Stimulated activated naive CD8-positive, alpha-beta T cell treated with anti-CD3 and anti-CD28 coated beads, Interleukin-15, Interleukin-2, amounts not matched to agents 100 ng/mL and 50 ng/mL, for 24 hours (primary cell): Measurements from ENCODE around the gene IGSF11.

Experiments used
- H3K27ac Mint-ChIP-seq: one replicate; pipeline ENCODE4 v1.8.0; 2021; ENCODE audit warnings: mild to moderate bottlenecking, mixed read lengths
- H3K27me3 Mint-ChIP-seq: one replicate; pipeline ENCODE4 v1.8.0; 2021; ENCODE audit warnings: mixed read lengths
- H3K36me3 Mint-ChIP-seq: one replicate; pipeline ENCODE4 v1.8.0; 2021; ENCODE audit warnings: low read depth, mixed read lengths
- H3K4me1 Mint-ChIP-seq: one replicate; pipeline ENCODE4 v1.8.0; 2021; ENCODE audit warnings: low read depth, mixed read lengths
- H3K4me3 Mint-ChIP-seq: one replicate; pipeline ENCODE4 v1.8.0; 2021; ENCODE audit warnings: mild to moderate bottlenecking, mixed read lengths
- H3K9me3 Mint-ChIP-seq: one replicate; pipeline ENCODE4 v1.8.0; 2021; ENCODE audit warnings: mixed read lengths

The IGSF11 gene

DNA sequence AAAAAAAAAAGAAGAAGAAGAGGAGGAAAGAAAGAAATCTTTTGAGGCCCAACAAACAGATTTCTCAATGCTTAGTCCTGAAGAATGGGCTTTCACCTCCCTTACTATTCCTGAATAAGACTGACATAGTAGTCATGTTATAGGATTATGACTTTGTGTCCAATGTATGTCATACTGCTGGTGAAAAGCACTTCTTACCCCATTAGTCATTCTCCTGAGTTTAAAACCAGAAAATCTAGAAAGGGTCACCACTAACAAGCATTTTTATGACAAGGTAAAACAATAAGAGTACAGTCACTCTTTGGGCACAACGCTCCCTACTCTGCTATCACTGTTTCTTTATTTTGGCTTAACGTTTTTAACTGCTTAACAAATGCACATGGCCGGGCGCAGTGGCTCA, 88.2 kb downstream of the IGSF11 start:
- H3K9me3 Mint-ChIP-seq = no peaks in the 10 kb centered on the region
- no peak overlapping the region for H3K4me3 Mint-ChIP-seq
- H3K27me3 Mint-ChIP-seq = no peaks in the 10 kb centered on the region
- H3K27ac Mint-ChIP-seq = no peak overlapping the region
- H3K4me1 Mint-ChIP-seq = peaks cover 38% of the 10 kb centered on the region
- no peaks in the 10 kb centered on the region for H3K36me3 Mint-ChIP-seq

DNA sequence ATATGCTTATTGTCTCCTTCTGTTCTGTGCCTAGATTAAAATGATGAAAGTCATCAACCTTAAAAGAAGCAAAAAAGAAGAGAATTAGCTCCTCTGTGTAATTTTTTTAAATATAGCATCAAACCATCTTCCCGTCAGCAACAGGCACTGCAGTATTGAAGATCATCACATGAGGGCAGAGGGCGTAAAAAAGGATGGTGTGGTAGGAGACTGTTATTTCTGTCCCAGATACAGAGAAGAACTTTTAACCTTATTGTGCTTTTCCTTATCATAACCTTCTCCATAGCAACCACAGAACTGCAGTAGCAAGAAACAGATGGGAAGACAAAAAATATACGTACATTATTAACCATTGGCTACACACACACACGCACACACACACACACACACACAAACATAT, 88.8 kb downstream of the IGSF11 start:
- Mint-ChIP-seq H3K9me3 (no peaks in the 10 kb centered on the region), H3K36me3 (no peaks in the 10 kb centered on the region), H3K4me3 (no peak overlapping the region), H3K4me1 (peaks cover 35% of the 10 kb centered on the region), H3K27me3 (no peaks in the 10 kb centered on the region), H3K27ac (no peak overlapping the region)

DNA sequence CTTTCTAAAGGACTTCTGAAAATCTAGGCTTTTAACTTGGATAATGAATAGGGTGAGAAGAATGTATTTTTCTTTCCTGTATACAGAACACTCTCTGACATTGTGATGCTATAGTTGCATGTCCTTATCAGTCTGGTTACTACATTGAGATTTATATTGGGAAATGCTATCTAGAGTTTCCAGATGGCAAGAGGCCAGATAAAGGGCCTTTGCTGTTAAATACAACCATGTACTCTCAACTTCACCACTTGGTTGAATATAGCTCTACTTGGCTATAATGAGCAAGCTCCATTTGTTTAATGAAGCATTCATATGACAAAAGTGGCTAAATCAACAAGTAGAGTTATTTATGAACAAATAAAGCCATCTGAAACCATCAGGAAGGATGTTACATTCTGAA, 91.0 kb downstream of the IGSF11 start:
- Mint-ChIP-seq H3K4me3 (no peak overlapping the region), H3K27me3 (no peaks in the 10 kb centered on the region), H3K4me1 (peaks cover 26% of the 10 kb centered on the region), H3K27ac (no peak overlapping the region), H3K9me3 (no peaks in the 10 kb centered on the region), H3K36me3 (no peaks in the 10 kb centered on the region)

DNA sequence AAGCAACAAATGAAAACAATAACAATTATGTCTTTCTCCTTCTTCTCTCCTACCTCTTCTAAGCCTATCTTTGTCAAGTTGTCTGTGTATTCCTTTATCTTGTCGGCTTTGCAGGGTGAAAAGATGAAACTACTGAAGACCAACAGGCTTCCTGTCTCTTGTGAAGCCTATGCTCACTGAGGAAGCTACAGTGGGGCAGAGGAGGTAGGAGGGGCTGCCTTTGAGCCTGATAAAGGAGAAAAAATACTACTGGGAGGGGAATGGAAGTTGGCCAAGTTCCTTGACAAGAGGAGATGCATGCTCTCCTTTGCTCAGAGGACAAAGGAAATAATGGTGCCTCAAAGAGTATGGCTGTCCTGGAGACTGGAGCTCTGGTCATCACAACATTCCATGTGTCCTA, 92.0 kb downstream of the IGSF11 start:
- H3K27ac Mint-ChIP-seq = no peak overlapping the region
- no peaks in the 10 kb centered on the region for H3K36me3 Mint-ChIP-seq
- H3K4me3 Mint-ChIP-seq = no peak overlapping the region
- H3K9me3 Mint-ChIP-seq = no peaks in the 10 kb centered on the region
- no peaks in the 10 kb centered on the region for H3K27me3 Mint-ChIP-seq
- H3K4me1 Mint-ChIP-seq = peaks cover 20% of the 10 kb centered on the region

DNA sequence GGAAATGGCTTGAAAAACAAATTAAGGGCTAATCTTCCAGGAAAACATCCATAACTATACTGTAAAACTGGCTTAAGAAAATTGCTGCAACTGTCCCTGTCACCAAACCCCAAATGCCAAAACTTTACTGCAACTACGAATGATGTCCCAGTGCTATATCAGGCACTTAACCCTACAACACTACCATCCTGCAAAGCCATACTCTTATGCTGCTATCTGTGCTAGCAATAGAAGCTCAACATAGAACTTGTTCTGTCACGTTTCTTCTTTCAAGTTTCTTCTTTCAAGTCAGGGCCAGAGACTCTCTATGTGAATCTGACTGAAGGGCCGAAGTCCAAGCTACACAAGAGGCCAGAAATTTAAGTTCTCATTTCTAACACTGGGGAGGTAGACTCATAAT, 92.5 kb downstream of the IGSF11 start:
- Mint-ChIP-seq H3K27me3 (no peaks in the 10 kb centered on the region), H3K9me3 (no peaks in the 10 kb centered on the region), H3K27ac (no peak overlapping the region), H3K4me1 (peaks cover 20% of the 10 kb centered on the region), H3K4me3 (no peak overlapping the region), H3K36me3 (no peaks in the 10 kb centered on the region)

DNA sequence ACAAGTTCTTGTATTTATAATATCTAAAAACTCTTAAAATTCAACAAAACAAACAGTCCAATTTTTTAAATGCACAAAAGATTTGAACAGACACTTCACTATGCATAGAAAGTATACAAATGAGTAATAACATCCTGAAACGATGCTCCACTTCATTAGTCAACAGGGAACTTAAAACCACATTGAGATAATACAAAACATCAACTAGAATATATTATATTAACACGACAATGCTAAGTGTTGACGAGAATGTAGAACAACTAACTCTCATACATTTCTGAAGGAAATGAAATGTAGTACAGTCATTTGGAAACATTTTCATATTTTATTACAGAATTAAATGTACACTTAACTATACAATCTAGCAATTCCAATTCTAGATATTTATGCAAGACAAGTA, 93.4 kb downstream of the IGSF11 start:
- Mint-ChIP-seq H3K27me3 (no peaks in the 10 kb centered on the region), H3K4me1 (peaks cover 20% of the 10 kb centered on the region), H3K27ac (no peak overlapping the region), H3K4me3 (no peak overlapping the region), H3K36me3 (no peaks in the 10 kb centered on the region), H3K9me3 (no peaks in the 10 kb centered on the region)

DNA sequence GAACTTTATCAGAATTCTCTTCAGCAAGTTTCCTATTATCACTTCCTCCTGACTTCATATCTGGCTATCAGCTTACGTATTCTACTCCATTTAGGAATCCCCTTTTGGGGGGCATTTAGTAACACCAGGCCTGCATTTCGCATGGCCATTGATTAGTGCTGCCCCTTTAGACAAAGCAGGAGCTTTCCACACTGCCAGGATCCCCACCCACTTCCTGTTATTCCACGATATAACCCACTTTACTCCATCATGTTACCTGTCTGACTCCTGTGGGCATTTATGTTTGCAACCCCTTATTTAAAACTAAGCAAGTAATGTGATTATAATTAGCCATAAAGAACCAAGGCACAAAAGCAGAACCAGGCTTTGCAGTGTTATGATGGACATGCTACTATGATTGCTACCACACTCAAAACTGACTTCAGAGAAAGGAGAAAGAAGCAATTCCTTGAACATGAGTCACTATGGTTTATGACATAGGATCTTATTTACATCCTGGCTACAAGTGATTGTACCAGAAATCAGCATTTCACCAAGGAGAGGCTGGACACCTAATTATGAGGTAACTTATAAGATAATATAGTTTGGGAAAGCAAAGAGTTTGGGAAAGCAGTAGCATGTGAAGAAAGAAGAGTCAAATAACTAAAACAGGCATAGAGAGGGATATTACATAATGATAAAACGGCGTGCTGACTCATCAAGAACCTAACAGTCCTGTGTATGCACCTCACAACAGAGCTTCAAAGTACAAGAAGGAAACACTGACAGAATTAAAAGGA, 96.3 kb downstream of the IGSF11 start:
- Mint-ChIP-seq H3K27me3 (no peaks in the 10 kb centered on the region), H3K9me3 (no peaks in the 10 kb centered on the region), H3K4me1 (peaks cover 20% of the 10 kb centered on the region), H3K36me3 (no peaks in the 10 kb centered on the region), H3K4me3 (no peak overlapping the region), H3K27ac (no peak overlapping the region)

DNA sequence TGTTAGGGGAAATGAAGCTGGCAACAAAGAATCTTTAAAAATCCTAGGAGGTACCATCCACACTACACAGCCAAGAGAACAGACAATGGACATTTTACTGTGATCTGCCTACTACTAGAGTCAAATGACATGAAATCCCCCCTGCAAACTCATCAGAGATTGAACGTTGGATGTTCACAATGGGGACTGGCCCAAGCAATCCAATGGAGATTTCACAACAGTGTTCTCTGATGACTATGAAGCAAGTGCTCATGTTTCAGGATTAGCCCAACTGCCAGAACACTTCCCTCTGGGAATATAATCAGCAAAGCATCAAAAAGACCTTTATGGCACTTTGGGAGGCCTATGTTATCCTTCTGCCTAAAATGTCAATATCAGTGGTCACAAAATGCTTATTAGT, 97.8 kb downstream of the IGSF11 start:
- Mint-ChIP-seq H3K36me3 (no peaks in the 10 kb centered on the region), H3K27me3 (no peaks in the 10 kb centered on the region), H3K4me1 (peaks cover 7% of the 10 kb centered on the region), H3K27ac (no peak overlapping the region), H3K4me3 (no peak overlapping the region), H3K9me3 (no peaks in the 10 kb centered on the region)

DNA sequence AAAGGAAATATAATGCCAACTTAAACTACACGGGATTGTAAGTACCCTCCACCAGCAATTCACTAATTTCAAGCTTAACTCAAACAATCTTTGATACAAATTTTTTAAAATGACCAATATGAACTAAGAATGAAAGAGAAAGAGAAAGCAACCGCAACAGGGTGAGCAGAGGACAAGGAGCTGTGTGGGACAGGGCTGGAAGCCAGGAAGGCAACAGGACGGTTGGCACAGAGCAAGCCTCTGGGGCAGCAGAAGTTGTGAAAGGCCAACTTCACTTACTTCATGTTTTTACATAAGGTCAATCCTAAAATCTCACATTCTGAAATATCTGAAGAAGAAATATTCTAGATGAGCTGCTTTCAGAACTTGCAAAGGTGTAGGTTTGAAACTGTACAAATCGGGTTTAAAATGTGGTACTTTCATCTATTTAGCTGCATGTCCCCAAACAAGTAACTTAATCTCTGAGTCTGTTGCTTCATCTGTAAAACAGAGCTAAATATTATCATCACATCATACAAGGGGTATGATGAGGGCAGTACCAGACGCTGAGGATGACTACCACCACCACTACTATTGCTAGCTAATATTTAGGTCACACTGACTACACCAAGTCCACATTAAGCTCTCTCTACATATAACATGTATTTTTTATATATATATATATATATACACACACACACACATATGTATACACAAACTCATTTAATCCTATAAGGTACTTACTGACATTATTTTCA, 101.7 kb downstream of the IGSF11 start:
- Mint-ChIP-seq H3K9me3 (no peaks in the 10 kb centered on the region), H3K27me3 (no peaks in the 10 kb centered on the region), H3K4me1 (no peaks in the 10 kb centered on the region), H3K36me3 (no peaks in the 10 kb centered on the region), H3K4me3 (no peak overlapping the region), H3K27ac (no peak overlapping the region)

DNA sequence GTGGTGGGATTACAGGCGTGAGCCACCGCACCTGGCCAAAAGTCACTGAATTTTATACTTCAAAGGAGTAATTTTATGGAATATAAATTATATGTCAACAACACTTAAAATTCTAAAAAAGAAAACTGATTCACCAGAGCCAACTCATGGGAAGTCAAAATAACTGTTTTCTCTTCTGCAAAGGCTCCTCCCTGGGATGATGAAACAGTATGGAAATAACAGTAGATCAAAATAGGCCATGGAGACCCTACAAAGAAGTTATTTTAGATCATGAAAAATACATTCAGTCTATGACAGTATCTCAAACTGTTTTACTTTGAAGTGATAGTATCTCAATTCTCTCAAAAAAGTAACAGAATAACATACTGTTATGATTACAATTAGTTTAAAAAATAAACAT, 102.7 kb downstream of the IGSF11 start:
- no peak overlapping the region for H3K27ac Mint-ChIP-seq
- H3K36me3 Mint-ChIP-seq = no peaks in the 10 kb centered on the region
- H3K4me3 Mint-ChIP-seq = no peak overlapping the region
- no peaks in the 10 kb centered on the region for H3K4me1 Mint-ChIP-seq
- no peaks in the 10 kb centered on the region for H3K9me3 Mint-ChIP-seq
- no peaks in the 10 kb centered on the region for H3K27me3 Mint-ChIP-seq

DNA sequence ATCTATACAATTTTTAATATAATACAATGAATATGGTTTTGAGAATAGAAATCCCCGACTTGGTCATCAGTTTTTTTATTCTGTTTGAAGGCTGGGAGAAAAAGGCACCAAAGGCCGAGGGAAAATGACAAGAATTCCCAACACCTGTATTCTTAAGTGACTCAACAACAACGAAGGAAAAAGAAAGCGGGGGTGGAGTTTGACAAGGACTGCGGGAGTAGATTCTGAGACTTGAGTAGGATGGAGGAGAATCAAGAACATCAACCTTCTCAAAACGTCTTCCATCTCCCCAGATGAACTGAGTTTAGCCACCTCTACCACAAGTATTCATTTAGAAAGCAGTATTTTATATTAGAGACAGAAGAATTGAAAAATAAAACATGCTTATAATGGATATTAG, 107.2 kb downstream of the IGSF11 start:
- H3K27ac Mint-ChIP-seq = no peak overlapping the region
- no peak overlapping the region for H3K4me3 Mint-ChIP-seq
- no peaks in the 10 kb centered on the region for H3K4me1 Mint-ChIP-seq
- no peaks in the 10 kb centered on the region for H3K27me3 Mint-ChIP-seq
- no peaks in the 10 kb centered on the region for H3K9me3 Mint-ChIP-seq
- no peaks in the 10 kb centered on the region for H3K36me3 Mint-ChIP-seq

DNA sequence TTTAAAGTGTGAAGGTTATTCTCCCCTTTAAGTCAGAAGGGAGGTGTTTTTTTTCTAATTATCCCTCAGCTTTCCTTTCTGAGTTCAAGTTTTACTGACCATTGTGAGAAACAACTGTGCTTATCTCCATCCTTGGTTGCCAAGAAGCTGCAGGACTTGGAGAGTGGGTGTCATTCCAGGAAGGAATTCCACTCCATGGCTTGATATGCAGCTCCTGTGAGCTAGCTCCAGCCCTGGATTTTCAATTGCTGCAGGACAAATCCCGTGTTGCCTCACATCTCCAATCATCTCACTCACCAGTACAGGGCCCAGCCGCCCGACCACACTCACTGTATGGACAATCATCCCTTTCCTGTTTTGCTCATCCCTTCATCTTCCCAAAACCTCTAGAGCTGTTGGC, 122.5 kb downstream of the IGSF11 start:
- H3K27me3 Mint-ChIP-seq = no peaks in the 10 kb centered on the region
- no peak overlapping the region for H3K27ac Mint-ChIP-seq
- H3K4me1 Mint-ChIP-seq = no peaks in the 10 kb centered on the region
- H3K36me3 Mint-ChIP-seq = no peaks in the 10 kb centered on the region
- H3K9me3 Mint-ChIP-seq = no peaks in the 10 kb centered on the region
- no peak overlapping the region for H3K4me3 Mint-ChIP-seq

DNA sequence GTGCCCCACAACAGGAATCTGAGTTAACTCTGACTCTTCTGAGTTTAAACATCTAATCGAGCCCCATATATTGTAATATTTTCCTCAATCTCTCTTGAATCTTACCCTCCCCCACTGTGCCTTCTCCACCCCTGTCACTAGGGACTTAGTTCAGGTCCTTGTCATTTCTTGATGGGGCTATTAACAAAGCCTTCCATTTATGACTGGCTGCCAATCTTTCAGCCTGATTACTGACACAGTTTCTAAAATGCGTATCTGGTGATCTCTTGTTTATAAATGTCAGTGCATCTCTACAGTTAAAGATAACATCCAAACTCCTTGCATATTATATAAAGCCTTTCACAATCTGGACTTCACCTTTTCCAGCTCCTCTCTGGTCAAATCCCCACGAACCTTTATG, 124.3 kb downstream of the IGSF11 start:
- H3K4me3 Mint-ChIP-seq = no peak overlapping the region
- H3K27ac Mint-ChIP-seq = no peak overlapping the region
- H3K4me1 Mint-ChIP-seq = no peaks in the 10 kb centered on the region
- H3K27me3 Mint-ChIP-seq = no peaks in the 10 kb centered on the region
- no peaks in the 10 kb centered on the region for H3K9me3 Mint-ChIP-seq
- no peaks in the 10 kb centered on the region for H3K36me3 Mint-ChIP-seq

DNA sequence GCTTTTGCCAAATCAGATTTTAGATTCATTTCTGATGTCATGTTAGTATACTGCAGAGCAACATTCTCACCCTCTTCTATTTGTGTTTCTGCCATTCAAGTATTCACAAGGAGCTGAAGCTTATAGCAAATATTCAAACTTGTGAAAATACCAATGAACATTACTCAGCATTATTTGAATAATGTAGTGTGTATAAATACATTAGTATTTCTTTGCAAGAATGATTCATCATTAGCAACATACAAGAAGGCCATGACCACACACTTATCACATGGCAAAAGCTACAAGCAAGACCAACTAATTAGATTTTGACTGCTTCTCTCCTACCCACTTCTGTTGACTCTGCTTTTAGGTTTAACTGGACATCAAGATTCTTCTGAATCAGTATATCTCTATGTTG, 124.9 kb downstream of the IGSF11 start:
- H3K4me1 Mint-ChIP-seq = no peaks in the 10 kb centered on the region
- no peak overlapping the region for H3K27ac Mint-ChIP-seq
- no peaks in the 10 kb centered on the region for H3K9me3 Mint-ChIP-seq
- H3K4me3 Mint-ChIP-seq = no peak overlapping the region
- no peaks in the 10 kb centered on the region for H3K27me3 Mint-ChIP-seq
- no peaks in the 10 kb centered on the region for H3K36me3 Mint-ChIP-seq

DNA sequence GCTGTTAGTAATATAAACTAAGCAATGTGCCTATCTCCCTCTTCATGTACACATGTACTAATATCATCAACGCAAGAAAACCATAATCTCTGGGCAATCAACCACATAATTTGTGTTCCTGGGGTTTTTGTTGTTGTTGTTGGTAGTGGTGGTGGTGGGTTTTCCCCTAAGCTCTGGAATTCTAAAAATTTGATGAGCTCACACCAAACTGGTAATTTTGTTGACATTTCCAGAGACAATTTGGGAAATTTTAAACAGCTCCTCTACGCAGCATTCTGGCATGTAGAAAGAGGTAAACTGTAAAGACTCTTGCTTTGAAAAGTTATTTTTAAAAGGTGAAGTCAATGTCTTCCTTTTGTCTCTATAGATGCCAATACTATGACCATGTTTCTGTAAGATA, 126.7 kb downstream of the IGSF11 start:
- Mint-ChIP-seq H3K36me3 (no peaks in the 10 kb centered on the region), H3K27me3 (no peaks in the 10 kb centered on the region), H3K27ac (no peak overlapping the region), H3K4me3 (no peak overlapping the region), H3K9me3 (no peaks in the 10 kb centered on the region), H3K4me1 (no peaks in the 10 kb centered on the region)
